HepG2 (cell line): ENCODE measurements around the gene NCKIPSD. TPM values are rescaled to one million over a fixed set of nuclear protein-coding genes. Genes with fewer than 3 reads are reported as not detected.

Experiments used
- BCL3 ChIP-seq: sonication (generic); formaldehyde crosslinking; IDR thresholded peaks from 2 replicates; pipeline ENCODE4 v1.5.1; 2020; ENCODE audit warnings: mild to moderate bottlenecking, missing genetic modification reagents, moderate library complexity
- BRF2 ChIP-seq: sonication (generic); formaldehyde crosslinking; IDR thresholded peaks from 2 replicates; pipeline ENCODE4 v1.8.1; 2022; ENCODE audit warnings: mild to moderate bottlenecking, missing genetic modification reagents
- DNMT1 ChIP-seq: sonication (generic); formaldehyde crosslinking; IDR thresholded peaks from 2 replicates; pipeline ENCODE4 v1.5.1; 2020; ENCODE audit warnings: mild to moderate bottlenecking, missing genetic modification reagents
- HIC2 ChIP-seq: sonication (generic); formaldehyde crosslinking; IDR thresholded peaks from 2 replicates; pipeline ENCODE4 v1.9.0; 2022; ENCODE audit warnings: low read depth, missing genetic modification reagents
- HOXA9 ChIP-seq: sonication (generic); formaldehyde crosslinking; IDR thresholded peaks from 2 replicates; pipeline ENCODE4 v1.8.1; 2022; ENCODE audit warnings: missing genetic modification reagents, mild to moderate bottlenecking, moderate library complexity, borderline replicate concordance
- KLF6 ChIP-seq: IDR thresholded peaks from 2 replicates; pipeline ENCODE4 v1.8.0; 2016; ENCODE audit warnings: missing biosample characterization, missing genetic modification reagents
- MAFK ChIP-seq, 2 experiments: IDR thresholded peaks in 1 of 2; conservative IDR thresholded peaks in 1 of 2; 2 replicates each; pipeline ENCODE4 v1.6.1; 2011; ENCODE audit warnings: improper control_type of control experiment in 2 of 2, low read length in 2 of 2
- NONO ChIP-seq, 2 experiments: fragments of 450-650 bp in 1 of 2; sonication (generic) in 1 of 2; formaldehyde crosslinking in 1 of 2; IDR thresholded peaks in 1 of 2; conservative IDR thresholded peaks in 1 of 2; 2 replicates each; pipeline versions ENCODE4 v1.6.1 to v1.8.0; 2017 to 2022; ENCODE audit warnings: mild to moderate bottlenecking in 1 of 2, missing genetic modification reagents in 1 of 2, moderate library complexity in 1 of 2
- PCBP1 ChIP-seq: fragments of 200-400 bp; formaldehyde crosslinking; IDR thresholded peaks from 2 replicates; pipeline ENCODE4 v1.6.1; 2017; ENCODE audit warnings: mild to moderate bottlenecking, low read depth, low read length, borderline replicate concordance
- PHF8 ChIP-seq: sonication (generic); formaldehyde crosslinking; IDR thresholded peaks from 2 replicates; pipeline ENCODE4 v1.5.0; 2020; ENCODE audit warnings: missing genetic modification reagents
- SKIL ChIP-seq: sonication (generic); formaldehyde crosslinking; IDR thresholded peaks from 2 replicates; pipeline ENCODE4 v1.8.0; 2022; ENCODE audit warnings: missing genetic modification reagents, mild to moderate bottlenecking, moderate library complexity, borderline replicate concordance
- SP5 ChIP-seq: IDR thresholded peaks from 2 replicates; pipeline ENCODE4 v1.6.1; 2016; ENCODE audit warnings: low read depth, borderline replicate concordance
- SPEN ChIP-seq: sonication (generic); formaldehyde crosslinking; IDR thresholded peaks from 2 replicates; pipeline ENCODE4 v1.5.1; 2020; ENCODE audit warnings: low read depth, mild to moderate bottlenecking, missing genetic modification reagents
- ZNF362 ChIP-seq: sonication (generic); formaldehyde crosslinking; IDR thresholded peaks from 2 replicates; pipeline ENCODE4 v1.4.0; 2020; ENCODE audit warnings: missing genetic modification reagents, mild to moderate bottlenecking, borderline replicate concordance
- polyA plus RNA-seq, 8 experiments: library from polyadenylated mRNA; depleted of rRNA in 3 of 8; stranded (reverse) in 7 of 8; unstranded in 1 of 8; fragments of >200 nt; fragmentation: Illumina TruSeq in 4 of 8; extraction: Trizol in 4 of 8; gene quantifications; 2 replicates each; pipeline versions ENCODE4 v1.2.1 to v1.2.3, GENCODE V29; 2011 to 2016; ENCODE audit warnings: low read depth in 4 of 8, missing spikeins in 1 of 8, mixed read lengths in 1 of 8; ENCODE audit not compliant: insufficient read depth in 1 of 8
- total RNA-seq, 5 experiments: library from RNA; depleted of rRNA; stranded (reverse); fragments of >200 nt; fragmentation: Illumina TruSeq; extraction: Trizol; gene quantifications; 2 replicates each; pipeline ENCODE4 v1.2.3, GENCODE V29; 2016; ENCODE audit warnings: low read depth in 1 of 5
- TF ChIP-seq, protein P1 (sequence below): sonication (generic); formaldehyde crosslinking; IDR thresholded peaks from 2 replicates; pipeline ENCODE4 v1.5.1; 2020; ENCODE audit warnings: mild to moderate bottlenecking, missing genetic modification reagents, moderate library complexity

Gene NCKIPSD
- total and polyA plus RNA-seq, 2 of the 13 experiments (the other 11 are each of a cell fraction or from before 2014, with no cell fraction given), result 13.5 to 35.2 TPM

DNA sequence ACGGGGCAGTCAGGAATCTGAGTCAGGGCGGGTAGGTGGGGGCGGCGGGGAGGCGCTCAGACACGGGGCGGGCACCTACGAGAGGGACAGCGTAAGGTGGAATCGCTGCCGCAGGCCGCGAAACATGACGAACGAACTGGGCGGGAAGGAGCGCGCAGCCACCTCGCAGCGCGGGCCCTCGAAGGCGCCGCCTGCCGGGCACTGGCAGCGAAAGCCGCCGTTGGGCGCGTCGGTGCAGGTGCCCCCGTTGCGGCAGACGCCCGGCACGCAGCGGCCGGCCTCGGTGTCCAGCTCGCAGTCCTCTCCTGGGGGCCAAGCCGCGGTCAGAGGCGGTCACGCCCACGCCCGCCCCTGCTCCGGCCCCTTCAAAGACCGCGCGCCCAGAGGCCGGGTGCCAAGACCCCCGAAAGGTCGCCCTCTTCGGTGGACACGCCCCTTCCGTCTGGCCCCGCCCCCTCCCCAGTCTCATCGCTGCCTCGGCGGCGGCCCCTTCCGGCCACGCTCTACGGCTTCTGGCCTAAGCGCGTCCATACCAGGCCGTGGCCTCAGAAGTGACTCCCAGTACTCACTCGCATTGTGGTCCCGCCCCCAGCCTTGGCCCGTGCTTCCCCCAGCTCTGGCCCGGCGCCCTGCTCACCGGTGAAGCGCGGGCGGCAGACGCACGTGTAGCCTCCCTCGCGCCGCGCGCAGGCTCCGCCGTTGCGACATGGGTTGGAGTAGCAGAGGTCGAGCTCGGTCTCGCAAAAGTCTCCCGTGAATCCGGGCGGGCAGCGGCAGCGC is 29.5 kb downstream of the NCKIPSD start (continued):
- TF ChIP-seq BCL3 (CRISPR knock-in tag) (0 out of 2 replicates have a peak, but pooled peaks have one; percentile 18), PCBP1 (no peak), PHF8 (CRISPR knock-in tag) (peak; percentile 18; the same call in 1 of the 2 replicates), SP5 (CRISPR knock-in tag) (peak; percentile 27; the same call in 1 of the 2 replicates), KLF6 (CRISPR knock-in tag) (no peak), HIC2 (CRISPR knock-in tag) (no peak), SKIL (CRISPR knock-in tag) (no peak), SPEN (peak; percentile 16; the same call in 1 of the 2 replicates), HOXA9 (CRISPR knock-in tag) (0 out of 2 replicates have a peak, but pooled peaks have one; percentile 25), ZNF362 (CRISPR knock-in tag) (no peak), BRF2 (CRISPR knock-in tag) (no peak), MAFK (conservative IDR thresholded peaks at IDR 0.05 in 1 of 2, IDR thresholded peaks at IDR 0.05 in 1 of 2; ENCODE audit: low read length in 2 of 2) (no peak), NONO (IDR thresholded peaks at IDR 0.05) (no peak), NONO (CRISPR knock-in tag; conservative IDR thresholded peaks at IDR 0.05) (peak; percentile 33; the same call in 1 of the 2 replicates), DNMT1 (no peak)
- TF ChIP-seq, protein P1, sequence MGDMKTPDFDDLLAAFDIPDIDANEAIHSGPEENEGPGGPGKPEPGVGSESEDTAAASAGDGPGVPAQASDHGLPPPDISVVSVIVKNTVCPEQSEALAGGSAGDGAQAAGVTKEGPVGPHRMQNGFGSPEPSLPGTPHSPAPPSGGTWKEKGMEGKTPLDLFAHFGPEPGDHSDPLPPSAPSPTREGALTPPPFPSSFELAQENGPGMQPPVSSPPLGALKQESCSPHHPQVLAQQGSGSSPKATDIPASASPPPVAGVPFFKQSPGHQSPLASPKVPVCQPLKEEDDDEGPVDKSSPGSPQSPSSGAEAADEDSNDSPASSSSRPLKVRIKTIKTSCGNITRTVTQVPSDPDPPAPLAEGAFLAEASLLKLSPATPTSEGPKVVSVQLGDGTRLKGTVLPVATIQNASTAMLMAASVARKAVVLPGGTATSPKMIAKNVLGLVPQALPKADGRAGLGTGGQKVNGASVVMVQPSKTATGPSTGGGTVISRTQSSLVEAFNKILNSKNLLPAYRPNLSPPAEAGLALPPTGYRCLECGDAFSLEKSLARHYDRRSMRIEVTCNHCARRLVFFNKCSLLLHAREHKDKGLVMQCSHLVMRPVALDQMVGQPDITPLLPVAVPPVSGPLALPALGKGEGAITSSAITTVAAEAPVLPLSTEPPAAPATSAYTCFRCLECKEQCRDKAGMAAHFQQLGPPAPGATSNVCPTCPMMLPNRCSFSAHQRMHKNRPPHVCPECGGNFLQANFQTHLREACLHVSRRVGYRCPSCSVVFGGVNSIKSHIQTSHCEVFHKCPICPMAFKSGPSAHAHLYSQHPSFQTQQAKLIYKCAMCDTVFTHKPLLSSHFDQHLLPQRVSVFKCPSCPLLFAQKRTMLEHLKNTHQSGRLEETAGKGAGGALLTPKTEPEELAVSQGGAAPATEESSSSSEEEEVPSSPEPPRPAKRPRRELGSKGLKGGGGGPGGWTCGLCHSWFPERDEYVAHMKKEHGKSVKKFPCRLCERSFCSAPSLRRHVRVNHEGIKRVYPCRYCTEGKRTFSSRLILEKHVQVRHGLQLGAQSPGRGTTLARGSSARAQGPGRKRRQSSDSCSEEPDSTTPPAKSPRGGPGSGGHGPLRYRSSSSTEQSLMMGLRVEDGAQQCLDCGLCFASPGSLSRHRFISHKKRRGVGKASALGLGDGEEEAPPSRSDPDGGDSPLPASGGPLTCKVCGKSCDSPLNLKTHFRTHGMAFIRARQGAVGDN (CRISPR knock-in tag), result peak; percentile 82
